Prostate gland (tissue), 2 donors: ENCODE measurements around the gene HOXB5.

ENCODE experiments used
- CTCF ChIP-seq, 4 experiments: fragments of 200-600 bp in 2 of 4; fragments of 450-650 bp in 2 of 4; sonication (generic) in 2 of 4; IDR thresholded peaks; 1 replicate in 3 of 4; 2 replicates in 1 of 4; pipeline ENCODE4 v1.5.1; 2016 to 2019; ENCODE audit warnings: antibody characterized with exemption in 4 of 4, mild to moderate bottlenecking in 2 of 4, moderate library complexity in 2 of 4
- POLR2AphosphoS5 ChIP-seq: sonication (generic); formaldehyde crosslinking; IDR thresholded peaks from one replicate; pipeline ENCODE4 v1.6.1; 2017; ENCODE audit warnings: antibody characterized with exemption

DNA sequence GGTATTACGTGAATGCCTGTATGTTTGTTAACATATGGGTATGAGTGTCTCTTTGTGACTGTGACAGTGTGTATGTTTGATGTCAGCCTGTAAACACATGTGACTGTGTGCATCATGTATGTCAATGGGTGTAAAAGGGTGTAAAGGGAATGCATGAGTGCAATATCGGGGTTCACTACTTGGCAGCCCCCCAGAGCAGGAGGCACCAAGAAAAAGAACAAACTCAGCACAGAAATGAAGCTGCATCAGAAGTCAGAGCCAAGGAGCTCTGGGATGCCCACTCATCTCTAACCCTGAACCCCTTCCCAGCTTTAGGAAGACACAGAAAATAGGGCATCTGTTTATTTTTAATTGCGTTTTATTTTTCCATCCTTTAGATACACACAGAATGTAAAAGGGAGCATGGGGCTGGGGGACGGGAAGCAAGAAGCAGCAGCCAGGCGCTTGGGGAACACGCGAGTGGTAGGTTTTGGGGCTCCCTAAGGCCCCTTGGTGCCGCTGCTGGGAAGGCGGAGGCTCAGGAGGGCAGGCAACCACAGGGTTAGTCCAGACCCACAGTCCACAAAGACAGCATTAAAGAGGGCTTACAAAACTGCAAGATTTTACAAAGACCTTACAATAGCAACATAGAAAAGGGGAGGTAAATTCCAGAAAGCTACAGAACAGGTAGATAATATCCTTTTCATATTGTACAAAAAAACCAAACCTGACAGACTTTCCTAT is 13.5 kb upstream of the HOXB5 start:
- TF ChIP-seq CTCF (IDR thresholded peaks at IDR 0.05) (no peak), POLR2AphosphoS5 (no peak)
